Measurements from ENCODE around the gene CCL21.
A peak's percentile ranks its signal among the peaks of the same experiment; 100 is the strongest.

Gene CCL21

DNA sequence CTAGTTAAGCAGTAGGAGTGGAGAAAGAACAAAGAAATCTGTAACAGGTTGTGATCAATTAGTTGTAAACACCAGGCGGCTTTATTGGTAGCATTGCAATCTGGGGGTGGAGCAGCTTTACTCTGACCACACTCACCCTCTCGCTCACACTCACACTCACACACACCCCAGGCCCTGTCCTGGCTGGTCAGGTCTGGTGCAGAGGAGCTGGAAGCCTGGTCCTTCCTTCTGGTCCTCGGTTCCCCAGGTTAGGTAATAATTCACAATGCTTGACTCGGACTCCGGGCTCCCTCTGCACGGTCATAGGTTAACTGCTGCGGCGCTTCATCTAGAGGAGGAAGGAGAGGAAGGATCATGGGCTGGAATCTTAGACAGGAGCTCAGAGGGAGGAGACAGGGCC lies 20.4 kb downstream of the CCL21 start:
- H3K27ac ChIP-seq: no peak overlapping the region
- TF ChIP-seq, protein P1, sequence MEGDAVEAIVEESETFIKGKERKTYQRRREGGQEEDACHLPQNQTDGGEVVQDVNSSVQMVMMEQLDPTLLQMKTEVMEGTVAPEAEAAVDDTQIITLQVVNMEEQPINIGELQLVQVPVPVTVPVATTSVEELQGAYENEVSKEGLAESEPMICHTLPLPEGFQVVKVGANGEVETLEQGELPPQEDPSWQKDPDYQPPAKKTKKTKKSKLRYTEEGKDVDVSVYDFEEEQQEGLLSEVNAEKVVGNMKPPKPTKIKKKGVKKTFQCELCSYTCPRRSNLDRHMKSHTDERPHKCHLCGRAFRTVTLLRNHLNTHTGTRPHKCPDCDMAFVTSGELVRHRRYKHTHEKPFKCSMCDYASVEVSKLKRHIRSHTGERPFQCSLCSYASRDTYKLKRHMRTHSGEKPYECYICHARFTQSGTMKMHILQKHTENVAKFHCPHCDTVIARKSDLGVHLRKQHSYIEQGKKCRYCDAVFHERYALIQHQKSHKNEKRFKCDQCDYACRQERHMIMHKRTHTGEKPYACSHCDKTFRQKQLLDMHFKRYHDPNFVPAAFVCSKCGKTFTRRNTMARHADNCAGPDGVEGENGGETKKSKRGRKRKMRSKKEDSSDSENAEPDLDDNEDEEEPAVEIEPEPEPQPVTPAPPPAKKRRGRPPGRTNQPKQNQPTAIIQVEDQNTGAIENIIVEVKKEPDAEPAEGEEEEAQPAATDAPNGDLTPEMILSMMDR (conservative IDR thresholded peaks at IDR 0.05): no peak
- no peak for TF ChIP-seq ZFX (IDR thresholded peaks at IDR 0.05)

DNA sequence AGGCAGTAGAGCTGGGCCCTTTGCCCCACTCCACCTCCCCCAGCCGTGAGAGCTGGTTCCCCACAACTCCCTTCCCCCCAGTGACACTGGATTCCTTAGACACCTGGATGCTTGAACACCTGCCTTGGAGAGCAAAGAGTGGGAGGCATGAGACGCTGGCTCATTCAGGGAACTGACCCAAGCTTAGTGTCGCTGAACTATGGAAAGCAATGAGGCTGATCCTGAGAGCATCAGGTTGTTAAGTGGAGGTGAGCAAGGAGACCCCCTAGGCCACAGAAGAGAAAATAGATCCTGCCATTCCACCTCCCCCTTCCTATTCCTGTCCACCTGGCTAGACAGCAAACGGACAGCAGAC lies 20.8 kb downstream of the CCL21 start:
- TF ChIP-seq, protein P1 (conservative IDR thresholded peaks at IDR 0.05): no peak
- TF ChIP-seq ZFX (IDR thresholded peaks at IDR 0.05): no peak
- H3K27ac ChIP-seq: peak overlapping the region; percentile 13; the same call in 1 of the 2 replicates

DNA sequence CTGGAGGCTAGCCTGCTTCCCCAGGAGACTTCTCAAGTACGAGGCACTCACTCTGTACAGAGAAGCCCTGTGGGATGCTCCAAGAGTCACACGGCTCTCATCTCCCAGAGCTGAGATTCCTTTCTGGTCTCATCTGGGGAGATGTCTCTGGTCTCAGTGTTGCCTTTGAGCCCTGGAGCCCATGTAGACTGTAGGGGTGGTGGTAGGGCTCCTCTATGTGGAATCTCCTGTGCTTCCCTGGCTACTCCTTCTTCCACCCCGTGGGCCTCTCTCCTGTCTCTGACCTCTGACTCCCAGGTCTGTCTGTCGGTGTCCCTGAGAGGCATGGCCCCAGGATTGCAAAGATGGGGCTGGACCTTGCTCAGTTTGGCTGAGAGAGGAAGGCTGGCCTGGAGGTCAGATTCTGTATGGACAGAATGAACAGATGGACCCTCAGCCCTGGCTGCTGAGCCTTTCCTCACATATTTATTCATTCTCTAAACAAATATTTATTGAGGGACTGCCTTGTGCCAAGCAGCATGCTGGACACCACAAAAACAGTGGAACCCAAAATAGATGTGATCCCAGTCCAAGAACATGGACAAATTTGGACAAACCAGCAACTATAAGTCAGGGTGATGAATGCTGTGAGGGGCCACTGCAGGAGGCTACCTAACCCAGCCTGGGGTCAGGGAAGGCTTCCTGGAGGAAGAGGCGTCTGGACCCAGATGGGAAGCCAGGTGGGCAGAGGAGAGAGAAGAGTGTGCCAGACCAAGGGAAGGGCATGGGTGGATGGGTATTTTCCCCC lies 21.4 kb downstream of the CCL21 start:
- TF ChIP-seq, protein P1 (conservative IDR thresholded peaks at IDR 0.05): no peak
- no peak for TF ChIP-seq ZFX (IDR thresholded peaks at IDR 0.05)

DNA sequence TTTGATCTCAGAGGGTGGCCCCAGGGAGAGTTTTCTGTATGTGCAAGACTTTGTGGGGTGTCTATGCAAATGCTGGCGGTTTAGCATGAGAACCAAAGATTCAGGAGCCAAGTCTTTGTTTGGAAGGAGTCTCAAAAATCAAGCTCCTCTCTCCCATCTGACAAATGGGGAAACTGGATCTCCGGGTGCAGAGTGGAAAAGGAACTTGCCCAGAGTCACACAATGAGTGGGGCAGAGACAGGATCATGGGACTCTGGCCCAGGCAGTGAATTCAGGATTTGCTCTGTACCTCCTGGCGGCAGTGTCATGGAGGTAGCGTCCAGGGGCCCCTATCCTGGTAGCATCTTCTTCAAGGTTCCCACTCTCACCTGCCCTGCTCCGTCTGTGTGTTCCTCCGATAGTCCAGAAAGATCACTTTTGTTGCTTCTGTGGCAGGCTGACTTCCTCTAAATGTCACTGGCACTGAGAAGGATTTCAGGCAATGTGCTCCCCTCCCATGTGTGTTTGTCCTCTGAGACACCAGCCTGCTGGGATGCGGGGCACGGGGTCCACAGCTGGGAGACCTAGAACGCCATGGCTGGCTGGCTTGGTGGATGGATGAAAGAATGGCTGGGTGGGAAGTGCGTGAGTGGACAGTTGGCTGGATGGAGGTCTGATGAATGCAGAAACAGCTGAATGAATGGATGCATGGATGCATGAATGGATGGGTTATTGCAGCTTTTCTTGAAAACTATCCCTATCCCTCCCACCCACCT lies 22.5 kb downstream of the CCL21 start:
- no peak overlapping the region for H3K27ac ChIP-seq
- no peak for TF ChIP-seq ZFX (IDR thresholded peaks at IDR 0.05)
- TF ChIP-seq, protein P1 (conservative IDR thresholded peaks at IDR 0.05): no peak

More for the DNA sequence above, 21.4 kb downstream of the CCL21 start:
- H3K27ac ChIP-seq: peak overlapping the region; percentile 13; the same call in 1 of the 2 replicates

DNA sequence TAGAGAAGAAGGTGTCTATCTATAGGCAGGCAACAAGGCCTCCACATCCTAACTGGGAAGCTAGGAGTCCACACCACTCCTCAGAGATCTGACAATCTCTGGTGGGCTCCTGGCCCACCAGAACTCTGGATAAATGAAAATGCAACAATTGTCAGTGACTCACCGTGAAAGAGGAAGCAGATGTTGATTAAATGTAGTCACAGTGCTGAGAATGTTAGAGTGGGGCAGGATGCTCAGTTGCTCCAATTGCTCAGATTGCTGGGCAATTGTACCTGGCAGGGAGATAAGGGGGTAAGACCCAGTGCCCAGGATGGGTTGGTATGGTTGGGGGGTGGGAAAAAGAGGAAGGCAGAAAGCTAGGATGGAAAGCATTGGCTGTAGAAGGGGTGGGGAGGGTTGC lies 23.2 kb downstream of the CCL21 start:
- no peak overlapping the region for H3K27ac ChIP-seq
- no peak for TF ChIP-seq ZFX (IDR thresholded peaks at IDR 0.05)
- TF ChIP-seq, protein P1 (conservative IDR thresholded peaks at IDR 0.05): no peak

DNA sequence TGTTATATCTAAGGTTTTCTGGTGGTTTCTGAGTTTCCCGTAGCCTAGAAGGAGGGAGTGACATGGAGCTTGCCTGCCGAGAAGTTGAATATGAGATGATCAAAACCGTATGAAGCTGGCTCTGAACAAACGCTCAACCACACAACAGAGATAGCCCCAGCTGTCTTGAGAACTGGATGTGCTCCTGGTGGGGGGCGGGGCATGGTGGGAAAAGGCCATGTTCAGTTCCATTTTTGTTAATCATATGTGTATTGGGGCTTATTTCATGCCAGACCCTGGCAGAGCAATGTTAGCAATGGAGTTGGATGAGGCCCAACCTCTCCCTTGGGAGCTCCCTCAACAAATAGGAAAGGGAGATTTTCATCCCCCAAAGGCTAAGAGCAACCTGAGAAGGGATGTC lies 23.7 kb downstream of the CCL21 start:
- H3K27ac ChIP-seq: no peak overlapping the region
- TF ChIP-seq, protein P1 (conservative IDR thresholded peaks at IDR 0.05): no peak
- no peak for TF ChIP-seq ZFX (IDR thresholded peaks at IDR 0.05)

DNA sequence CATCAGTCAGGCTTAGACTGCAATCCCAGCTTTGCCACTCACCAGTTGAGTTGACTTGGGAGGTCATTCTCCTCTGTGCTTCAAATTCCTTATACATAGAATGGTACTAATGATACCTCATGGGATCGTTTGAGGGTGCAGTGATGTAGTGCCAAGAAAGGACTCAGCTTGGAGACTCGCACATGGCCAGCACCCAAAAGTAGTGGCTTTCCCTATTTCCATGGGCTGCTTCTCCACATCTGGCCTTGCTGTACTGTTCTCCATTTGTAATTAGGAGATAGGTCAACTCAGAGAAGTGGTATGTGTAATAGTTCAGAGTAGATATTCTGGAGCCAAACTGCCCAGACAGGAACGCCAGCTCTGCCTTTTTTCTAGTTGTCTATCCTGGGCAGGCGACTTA lies 24.3 kb downstream of the CCL21 start:
- TF ChIP-seq ZFX (IDR thresholded peaks at IDR 0.05): no peak
- TF ChIP-seq, protein P1 (conservative IDR thresholded peaks at IDR 0.05): no peak
- H3K27ac ChIP-seq: no peak overlapping the region
